NCI-H1092 treated with DMSO at 0.1 percent for 48 hours (cell line): Measurements from ENCODE around the gene ATP9A.

Experiments used
- DNase-seq: peaks from one replicate; lab custom pipeline; 2025; lab: John Stamatoyannopoulos, UW

The ATP9A gene

DNA sequence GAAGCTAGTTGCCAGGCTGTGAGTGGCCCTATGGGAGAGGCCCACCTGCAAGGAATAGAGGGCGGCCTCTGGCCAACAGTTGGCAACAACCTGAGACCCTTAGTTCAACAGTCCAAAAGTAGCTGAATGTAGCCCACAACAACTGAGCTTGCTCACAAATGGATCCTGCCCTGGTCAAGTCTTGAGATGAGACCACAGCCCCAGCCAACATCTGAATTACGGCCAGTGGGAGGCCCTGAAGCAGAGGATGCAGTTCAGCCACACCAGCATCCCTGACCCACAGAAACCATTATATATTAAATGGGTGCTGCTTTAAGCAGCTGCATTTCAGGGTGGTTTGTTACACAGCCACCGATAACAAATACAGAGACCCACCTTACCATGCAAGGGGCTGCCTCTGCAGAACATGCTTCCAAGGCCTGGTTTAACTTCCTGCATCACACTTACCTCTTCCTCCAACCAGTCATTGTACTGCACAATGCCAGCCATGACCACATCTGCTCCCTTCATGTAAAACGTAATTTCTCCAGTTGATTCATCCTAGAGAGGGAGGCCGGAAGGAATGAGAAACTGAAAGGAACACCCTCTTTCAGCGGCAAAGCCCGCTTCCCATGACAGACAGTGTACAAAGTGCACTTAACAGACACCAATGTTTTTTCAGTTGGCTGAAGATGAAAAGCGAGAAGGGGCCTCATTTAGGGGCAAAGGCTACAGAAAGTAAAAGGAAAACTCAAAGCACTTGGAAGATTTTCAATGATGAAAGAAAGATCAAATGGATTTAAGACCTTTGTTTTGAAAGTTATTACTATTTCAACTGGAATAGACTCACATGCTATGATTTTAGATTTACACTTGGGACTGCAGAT lies 139.4 kb downstream of the ATP9A start:
- no peak for DNase-seq

DNA sequence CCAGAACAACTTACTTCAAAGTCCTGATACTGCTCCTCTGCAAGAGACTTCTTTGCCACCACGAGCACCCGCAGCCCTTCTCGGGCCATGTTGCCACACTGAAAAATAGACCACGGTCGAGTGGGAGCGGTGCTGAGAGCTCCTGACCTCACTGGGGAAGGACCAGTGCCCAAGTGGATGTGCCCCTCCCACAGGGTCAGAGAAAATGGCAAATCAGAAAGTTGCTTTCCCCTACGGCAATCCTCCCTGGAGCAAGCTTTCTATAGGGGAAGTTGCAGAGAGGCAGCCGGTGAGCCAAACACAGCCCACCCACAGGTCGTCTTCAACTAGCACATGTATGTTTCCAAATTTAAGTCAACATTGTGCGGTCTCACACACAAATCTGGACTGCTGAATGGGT lies 140.6 kb downstream of the ATP9A start:
- no peak for DNase-seq

DNA sequence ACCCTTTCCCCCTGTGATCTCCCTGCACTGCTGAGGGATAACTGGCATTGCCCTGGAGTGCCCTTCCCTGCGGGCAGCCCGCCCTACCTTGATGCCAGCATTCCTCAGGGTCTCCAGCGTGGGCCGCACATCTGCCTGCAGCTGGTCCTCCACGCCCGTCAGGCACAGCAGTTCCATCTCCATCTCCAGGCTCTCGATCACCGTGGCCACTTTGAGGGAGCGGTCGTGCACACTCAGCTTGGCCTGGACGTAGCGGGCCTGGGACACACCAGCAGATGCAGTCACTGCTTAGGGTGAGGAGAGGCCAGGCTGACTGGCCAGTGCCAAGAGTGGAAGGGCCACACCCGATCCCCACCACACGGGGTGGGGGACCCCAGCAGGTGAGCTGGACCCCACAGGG lies 143.1 kb downstream of the ATP9A start:
- no peak for DNase-seq

DNA sequence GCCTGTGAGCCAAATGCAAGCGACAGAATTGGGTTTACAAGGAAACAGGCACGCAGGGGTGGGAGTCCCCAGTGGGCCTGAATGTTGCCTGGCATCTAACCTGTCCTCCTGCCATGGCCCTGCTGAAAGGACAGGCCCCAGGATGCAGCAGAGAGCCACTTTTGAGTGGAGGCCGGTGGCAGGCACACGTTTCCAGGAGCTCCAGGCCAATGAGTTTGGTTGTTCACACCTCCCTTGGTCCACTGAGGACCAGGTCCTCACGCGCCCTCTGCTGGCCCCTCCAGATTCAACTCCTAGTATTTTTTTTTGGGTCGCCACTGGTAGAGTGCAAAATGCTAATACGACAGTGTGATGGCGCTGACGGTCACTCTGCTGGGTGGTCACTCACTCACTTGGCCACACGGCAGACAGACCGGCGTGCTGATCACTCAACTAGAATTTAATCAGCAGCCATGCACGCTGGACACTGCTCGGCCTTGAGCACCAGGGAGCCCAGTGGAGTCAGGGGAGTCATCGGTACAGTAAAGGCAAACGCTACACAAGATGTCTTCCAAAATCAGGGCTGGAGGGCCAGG lies 143.9 kb downstream of the ATP9A start:
- DNase-seq = peak; percentile 28

DNA sequence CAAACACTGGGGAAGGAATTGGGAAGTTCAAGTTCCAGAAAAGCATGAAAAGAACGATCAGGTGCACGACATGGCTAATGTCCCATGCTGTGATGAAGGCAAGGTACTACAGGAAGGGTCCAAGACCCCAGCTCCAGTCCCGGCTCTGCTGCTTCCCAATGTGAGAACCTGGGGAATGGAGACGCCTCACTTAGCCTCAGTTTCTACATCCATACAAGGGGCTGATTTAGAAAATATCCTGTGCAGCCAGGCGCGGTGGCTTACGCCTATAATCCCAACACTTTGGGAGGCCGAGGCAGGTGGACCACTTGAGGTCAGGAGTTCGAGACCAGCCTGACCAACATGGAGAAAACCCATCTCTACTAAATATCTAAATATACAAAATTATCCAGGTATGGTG lies 144.9 kb downstream of the ATP9A start:
- no peak for DNase-seq

DNA sequence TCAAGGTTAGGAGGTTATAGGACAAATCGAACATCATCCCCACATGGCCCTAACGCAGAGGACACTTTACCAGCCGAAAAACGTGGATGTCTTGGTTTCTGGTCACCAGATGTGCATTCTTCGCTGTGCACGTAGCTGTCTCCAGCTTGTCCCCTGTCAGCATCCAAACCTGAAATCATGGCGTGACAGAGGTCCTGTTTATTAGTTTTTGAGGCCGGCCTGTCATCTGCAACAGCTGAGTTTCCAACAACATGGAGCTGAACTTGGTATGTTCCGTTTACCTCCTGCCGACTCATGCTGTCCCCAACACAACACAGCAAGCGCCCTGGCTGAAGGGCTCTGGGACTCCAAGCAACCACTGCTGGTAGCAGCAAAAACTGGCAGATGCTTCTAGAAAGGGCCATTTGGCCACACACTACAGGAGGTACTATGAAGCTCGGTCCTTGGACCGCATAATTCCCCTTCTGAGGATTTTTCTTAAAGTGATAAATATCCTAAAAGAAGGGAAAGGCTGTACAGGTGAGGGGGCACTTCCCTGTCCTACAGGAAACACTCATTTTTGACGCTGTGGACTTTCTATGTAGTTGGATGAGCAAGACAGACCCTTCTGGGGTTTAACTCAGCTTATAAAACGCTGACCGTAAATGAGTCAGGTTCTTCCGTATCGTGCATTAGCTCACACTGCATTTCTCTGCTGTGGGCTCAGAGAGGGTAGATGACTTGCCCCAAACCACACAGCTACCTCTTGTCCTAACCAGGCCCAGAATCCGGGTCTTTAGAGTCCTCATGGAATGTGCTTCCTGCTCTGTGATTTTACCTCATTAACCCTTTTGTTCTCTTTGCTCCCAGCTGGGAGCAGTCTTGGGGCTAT lies 146.0 kb downstream of the ATP9A start:
- DNase-seq = no peak

DNA sequence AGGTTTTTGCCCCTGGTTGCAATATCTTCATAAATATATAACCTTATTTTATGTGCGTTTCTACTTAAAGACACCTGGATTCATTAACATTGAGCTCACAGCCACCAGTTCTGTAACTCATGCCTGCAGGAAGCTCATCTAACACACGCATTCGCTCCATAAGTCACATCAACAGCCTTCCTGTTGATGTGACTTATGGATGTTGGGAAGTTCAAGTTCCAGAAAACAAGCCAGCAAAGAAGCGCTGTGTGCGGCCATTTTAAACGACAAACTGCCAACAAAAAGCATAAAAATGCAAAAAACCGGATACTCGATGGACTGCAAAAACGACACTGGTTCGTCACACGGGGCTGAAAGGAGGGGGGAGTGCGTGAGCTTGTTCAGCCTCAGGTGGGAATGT lies 147.8 kb downstream of the ATP9A start:
- DNase-seq = no peak

DNA sequence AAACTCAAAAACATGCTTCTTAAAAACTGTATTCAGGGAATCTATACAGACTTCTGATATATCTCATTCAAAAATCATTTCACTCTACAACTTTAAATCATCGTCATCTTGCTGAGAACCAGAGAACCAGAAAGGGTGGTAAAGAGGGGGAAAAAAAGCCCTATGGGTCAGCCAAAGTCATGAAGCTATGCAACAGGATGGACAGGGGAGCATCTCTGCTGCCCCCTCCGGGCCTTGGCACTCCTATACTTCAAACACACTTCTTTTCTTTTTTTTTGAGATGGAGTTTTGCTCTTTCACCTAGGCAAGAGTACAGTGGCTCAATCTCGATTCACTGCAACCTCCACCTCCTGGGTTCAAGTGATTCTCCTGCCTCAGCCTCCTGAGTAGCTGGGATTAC lies 152.1 kb downstream of the ATP9A start:
- no peak for DNase-seq

DNA sequence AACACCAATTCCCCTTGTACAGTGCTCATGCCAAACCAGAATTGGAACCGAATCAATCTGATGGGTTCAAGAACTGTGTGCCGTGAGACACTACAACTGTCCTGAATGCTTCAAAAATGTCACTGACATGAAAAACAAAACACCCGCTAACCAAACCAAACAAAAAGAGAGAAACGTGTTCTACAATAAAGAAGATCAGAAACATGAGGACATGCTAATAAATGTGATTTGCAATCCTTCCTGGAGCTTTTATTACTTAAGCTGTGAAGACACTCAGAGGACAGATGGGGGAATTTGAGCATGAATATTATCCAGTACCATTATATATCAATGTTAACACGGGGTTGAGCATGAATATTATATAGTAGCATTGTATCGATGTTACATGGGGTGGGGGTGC lies 153.5 kb downstream of the ATP9A start:
- DNase-seq = no peak

DNA sequence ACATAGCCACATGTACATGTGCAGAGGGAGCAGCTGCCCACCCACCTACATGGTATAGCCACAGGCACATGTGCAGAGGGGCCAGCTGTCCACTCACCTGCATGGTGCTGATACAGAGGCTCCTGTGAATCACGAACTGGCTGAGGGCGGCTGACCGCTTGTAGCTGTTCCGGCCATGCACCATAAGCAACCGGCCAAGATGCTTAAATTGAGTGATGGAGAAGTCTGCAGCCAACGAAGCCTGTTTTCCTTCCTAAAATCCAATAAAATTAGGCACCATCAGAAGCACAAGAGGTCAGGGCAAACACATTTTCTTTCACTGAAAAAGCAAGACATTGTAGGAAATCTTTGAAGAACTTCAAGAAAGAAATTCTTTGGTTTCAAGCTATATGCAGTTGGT lies 154.6 kb downstream of the ATP9A start:
- DNase-seq = no peak

DNA sequence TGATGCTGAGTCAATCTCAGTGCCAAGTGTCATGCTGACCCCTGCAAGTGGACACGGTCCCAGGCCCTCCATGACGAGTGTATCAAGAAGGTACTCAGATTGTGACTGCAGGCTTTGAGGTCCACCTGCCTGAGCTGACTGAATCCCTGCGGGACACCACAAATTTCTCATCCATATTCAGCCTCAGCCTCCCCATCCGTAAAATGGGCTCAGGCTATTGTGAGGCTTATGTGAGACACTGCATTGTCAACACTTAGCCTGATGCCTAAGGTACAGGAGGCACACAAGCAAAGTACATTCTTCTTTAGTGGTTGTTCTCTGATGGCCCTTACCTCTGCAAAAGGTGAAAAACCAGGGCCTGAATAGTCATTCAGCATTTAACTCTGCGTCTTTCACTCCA lies 155.3 kb downstream of the ATP9A start:
- no peak for DNase-seq

DNA sequence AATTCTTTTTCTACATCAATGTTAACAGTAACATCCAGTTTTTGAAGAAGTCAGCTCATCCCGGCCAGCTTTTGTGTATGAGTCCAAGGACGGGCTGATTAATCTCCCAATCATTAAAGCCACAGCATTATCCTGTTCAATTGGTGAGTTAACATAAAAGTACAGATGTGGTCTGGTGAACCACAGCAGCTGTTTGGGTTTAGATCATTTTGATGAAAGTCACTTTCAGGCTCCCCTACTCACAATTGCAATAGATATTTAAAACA lies 156.6 kb downstream of the ATP9A start:
- DNase-seq = no peak

DNA sequence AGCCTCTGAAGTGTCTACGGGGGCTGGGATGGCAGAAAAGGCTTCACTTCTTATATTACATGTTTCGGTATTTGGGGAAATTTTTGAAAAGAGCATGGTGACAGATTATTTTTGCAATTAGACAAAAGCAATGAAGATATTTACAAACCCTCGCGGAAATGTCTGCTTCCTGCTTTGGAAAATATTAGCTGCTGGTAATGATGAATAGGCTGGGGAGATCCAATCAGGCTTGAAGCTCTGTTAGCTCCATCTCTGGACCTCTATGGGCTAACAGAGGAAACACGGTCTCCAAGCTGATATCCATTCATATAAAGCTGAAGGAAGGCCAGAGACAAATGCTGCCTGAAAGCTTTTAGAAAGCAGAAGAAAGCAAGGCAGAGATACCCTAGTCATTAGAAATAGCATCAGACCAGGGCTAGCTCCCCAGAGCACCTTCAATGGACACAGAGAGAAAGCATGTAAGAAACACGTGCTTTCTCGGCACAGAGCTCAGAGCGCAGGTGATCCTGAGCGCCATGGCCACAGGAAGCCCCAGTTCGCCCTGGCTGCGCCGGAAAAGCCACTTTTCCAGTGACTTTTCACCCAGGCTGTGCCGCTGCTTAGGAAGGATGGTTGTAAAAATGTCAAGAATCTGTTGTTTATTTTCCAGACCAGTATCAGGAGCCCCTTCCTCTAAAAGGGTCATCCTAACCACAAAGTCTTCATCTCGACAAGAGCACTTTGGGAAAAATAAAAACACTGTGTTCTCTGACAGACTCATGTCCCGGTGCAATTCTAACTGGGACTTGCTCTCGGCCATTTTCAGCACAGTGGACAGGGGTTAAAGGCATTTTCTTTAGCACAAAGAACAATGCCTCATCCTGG lies 157.2 kb downstream of the ATP9A start:
- no peak for DNase-seq

DNA sequence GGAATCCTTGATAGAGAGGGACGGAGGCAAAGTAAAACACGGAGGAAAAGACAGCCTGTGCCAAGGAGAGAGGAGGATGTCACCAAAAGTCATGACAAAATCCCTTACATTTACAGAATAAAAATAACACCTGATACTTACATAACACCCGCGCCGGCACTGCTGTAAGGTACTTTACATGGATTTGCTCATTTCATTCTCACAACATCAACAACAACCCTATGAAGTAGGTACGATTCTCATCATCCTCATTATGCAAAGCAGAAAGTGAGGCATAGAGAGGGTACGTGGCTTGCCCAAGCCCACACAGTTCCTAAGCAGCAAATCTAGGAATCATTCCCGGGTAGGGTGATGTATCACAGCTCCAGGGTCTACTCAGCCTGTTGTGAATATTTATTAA lies 158.1 kb downstream of the ATP9A start:
- no peak for DNase-seq

DNA sequence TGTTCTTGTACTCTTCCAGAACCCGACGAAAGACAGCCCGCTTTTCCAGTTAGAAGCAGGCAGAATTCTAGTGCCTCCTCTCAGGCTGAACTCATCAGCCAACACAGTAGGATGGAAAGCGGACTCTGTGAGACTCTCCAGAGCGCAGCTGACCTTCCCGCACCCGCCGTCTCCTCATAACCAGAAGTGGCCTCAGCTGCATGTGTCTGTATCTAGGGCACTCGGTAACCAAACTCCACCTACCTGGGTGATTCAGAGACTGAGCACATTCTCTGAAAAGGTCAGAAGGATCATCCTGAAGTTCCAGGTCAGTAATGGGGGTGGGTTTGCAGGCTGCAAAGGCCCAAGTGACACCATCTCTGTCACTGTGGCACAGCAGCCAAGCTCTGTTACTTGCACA lies 158.9 kb downstream of the ATP9A start:
- DNase-seq = no peak

DNA sequence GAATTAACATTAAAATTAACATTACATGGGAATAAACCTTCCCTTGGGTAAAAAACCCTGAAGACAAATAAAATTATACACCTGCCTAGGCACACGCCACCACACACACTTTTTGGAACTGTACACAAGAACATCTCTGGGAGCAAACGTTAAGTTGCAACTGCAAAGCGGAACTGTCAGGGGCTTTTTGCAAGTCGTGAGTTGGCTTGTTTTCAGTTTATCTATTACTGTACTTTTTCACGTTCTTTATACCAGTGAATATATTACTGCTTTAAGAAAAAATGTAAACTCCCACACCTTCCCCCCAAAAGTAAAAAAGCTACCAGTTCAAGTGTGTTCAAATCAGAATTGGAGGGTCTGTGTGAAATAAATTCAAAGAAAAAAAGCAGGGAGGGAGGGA lies 160.1 kb downstream of the ATP9A start:
- DNase-seq = no peak

DNA sequence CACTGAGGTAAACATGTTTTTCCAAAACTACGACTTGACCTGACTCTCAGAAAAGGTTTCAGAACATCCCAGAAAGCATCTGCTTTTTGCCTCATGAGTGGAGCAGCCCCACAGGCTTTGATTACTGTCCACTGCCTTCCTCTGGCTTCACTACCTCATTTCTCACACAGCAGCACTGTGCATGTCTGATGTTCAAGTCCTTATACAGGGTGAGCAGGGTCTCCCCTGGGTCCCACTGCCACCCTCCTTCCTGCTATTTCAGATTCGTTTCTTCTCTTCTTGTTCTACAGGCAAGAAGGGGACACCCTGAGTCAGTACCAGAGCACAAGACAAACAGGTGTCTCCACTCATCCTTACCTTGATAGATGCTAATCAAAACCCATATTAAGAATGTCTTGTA lies 161.0 kb downstream of the ATP9A start:
- no peak for DNase-seq

DNA sequence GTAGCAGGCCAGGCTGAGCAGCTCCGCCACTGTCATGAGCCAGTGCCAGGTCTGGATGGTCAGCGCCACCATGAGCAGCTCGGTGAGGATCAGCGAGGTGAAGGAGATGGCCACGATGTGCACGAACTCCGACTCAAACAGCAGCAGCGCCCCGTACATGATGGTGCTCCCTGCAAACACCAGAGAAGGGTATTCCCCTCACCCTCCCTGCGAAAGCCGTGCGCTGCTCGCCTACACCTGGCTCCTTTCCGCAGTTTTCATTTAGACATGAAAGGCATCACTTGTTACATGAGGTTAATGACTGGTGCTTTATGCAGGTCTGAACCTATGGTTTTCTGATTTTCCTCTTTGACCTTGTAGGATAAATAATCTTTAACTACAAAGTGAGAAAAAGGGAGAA lies 163.3 kb downstream of the ATP9A start:
- DNase-seq = no peak

DNA sequence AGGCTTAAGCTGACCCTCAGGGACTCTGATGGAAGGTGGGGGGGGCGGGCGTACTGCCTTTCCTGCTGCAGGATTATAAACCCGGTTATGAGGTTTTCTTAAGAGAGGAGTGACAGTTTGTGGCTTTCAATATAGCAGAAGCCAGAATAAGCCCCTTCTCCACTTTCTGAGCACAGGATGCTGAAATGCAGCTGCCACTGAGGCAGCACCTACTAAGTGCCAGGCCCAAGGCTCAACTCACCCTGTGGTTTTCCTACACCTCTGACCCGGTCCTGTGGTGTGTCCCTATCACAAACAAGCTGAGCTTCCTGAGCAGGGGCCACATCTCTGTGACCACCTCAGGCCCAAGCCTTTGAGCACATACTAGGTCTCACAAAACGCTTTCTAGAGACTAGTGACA lies 166.1 kb downstream of the ATP9A start:
- no peak for DNase-seq

DNA sequence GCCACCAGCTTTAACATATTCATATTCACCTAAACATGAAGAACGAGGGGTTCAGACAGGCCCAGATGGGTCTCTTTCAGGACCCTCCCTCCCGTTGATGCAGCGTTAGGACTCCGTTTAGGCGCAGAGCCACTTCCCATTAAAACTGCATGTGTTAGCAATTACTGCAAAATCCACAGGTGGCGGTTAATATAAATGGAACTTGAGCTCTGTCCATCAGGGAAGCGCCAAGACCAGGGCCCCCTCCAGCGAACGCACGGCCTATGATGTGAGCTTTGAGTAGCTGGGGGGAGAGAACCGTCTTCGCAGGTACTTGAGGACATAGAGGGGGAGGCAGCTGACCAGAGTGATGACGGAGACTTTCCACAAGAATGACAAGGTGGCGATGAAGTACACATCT lies 167.2 kb downstream of the ATP9A start:
- no peak for DNase-seq

DNA sequence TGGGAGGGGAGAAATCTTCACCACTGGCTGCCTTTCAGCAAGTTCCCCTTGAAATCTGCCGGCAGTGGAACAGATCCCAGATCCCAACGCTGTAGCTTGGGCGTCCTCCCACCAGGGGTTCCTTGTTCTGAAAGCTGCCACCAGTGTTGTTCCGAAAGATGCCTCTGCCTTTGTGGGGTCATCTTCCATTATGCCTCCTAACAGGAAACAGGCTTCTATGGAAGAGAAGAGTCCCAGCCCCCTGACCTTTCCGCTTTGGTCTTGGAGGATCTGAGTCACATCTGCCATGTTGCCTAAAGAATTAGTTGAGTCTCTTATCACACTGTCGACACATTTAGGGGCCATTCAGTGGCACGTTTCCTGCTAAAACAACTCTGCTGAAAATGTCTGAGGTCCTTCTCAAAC lies 168.2 kb downstream of the ATP9A start:
- DNase-seq = no peak

DNA sequence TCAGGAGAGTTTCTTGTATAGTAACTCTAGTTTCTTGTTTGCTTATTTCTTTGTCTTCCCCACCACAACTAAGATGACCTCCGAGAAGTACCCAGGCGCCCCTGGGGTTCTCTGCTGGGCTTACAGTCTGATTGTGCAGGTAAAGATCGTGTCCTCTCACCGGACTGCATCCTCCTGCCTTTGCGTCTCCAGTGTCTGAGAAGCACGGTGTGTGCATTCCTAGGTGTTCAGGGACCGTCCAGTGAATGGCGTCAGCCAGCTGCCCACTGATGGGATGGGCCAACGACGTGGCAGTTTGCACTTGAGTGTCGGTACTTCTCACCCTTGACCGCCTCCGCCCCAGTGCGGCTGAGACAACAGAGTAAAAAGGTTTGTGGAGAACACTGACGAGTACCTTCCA lies 169.6 kb downstream of the ATP9A start:
- DNase-seq = no peak
